PC-9 (cell line): ENCODE results near the gene MYOM3. TPM values are rescaled to one million over a fixed set of nuclear protein-coding genes. Genes with fewer than 3 reads are reported as not detected.

Experiments used
- BruUV-seq: library from RNA; stranded (reverse); fragments of 400-500 nt; replicated peaks from 2 replicates; lab custom pipeline; 2021; lab: Mats Ljungman, UMichigan
- CTCF ChIA-PET: fragments of 300-600 bp; sonication (Branson Sonifier 250); formaldehyde crosslinking; loops from one replicate; lab custom pipeline; 2022; ENCODE audit warnings: antibody characterized with exemption; lab: Charles Lee
- POLR2A ChIA-PET: fragments of 300-600 bp; sonication (Branson Sonifier 250); formaldehyde crosslinking; loops from one replicate; lab custom pipeline; 2022; ENCODE audit warnings: antibody characterized with exemption; ENCODE audit not compliant: unreplicated experiment; lab: Charles Lee
- DNase-seq, 2 experiments: peaks; one replicate each; pipeline versions ENCODE4 v3.0.0 to v3.0.0-alpha.2; 2015 to 2022; ENCODE audit warnings: mixed read lengths in 1 of 2
- H2AFZ ChIP-seq: fragments of 200-600 bp; sonication (generic); 2 replicates; pipeline ENCODE4 v1.8.1; 2017; ENCODE audit warnings: antibody characterized with exemption
- H3F3A ChIP-seq: fragments of 200-600 bp; sonication (generic); 2 replicates; pipeline ENCODE4 v1.8.1; 2017; ENCODE audit warnings: antibody characterized with exemption, mild to moderate bottlenecking, low read depth; ENCODE audit not compliant: insufficient read depth
- H3K27ac ChIP-seq: fragments of 200-600 bp; sonication (generic); 2 replicates; pipeline ENCODE4 v1.6.1; 2016; ENCODE audit warnings: mixed run types
- H3K27me3 ChIP-seq: fragments of 200-600 bp; sonication (generic); 2 replicates; pipeline ENCODE4 v1.6.1; 2016; ENCODE audit warnings: low read depth, mixed run types; ENCODE audit not compliant: insufficient read depth
- H3K36me3 ChIP-seq: fragments of 200-600 bp; sonication (generic); 2 replicates; pipeline ENCODE4 v1.6.1; 2016; ENCODE audit warnings: low read depth, mixed run types
- H3K4me1 ChIP-seq: fragments of 200-600 bp; sonication (generic); replicated peaks from 2 replicates; pipeline ENCODE4 v1.6.1; 2016; ENCODE audit warnings: mixed run types; ENCODE audit not compliant: insufficient read depth
- H3K4me2 ChIP-seq: fragments of 200-600 bp; sonication (generic); 2 replicates; pipeline ENCODE4 v1.6.1; 2017; ENCODE audit warnings: mixed run types
- H3K4me3 ChIP-seq: fragments of 200-600 bp; sonication (generic); 2 replicates; pipeline ENCODE4 v1.6.1; 2016; ENCODE audit warnings: mixed run types
- H3K79me2 ChIP-seq: fragments of 200-600 bp; sonication (generic); 2 replicates; pipeline ENCODE4 v1.6.1; 2017; ENCODE audit warnings: low read depth, mixed run types
- H3K9me2 ChIP-seq: fragments of 200-600 bp; sonication (generic); 2 replicates; pipeline ENCODE4 v1.8.1; 2017; ENCODE audit warnings: mild to moderate bottlenecking; ENCODE audit not compliant: insufficient read depth
- H3K9me3 ChIP-seq: fragments of 200-600 bp; sonication (generic); 2 replicates; pipeline ENCODE4 v1.8.1; 2016; ENCODE audit warnings: low read depth; ENCODE audit not compliant: insufficient read depth
- H4K20me1 ChIP-seq: fragments of 200-600 bp; sonication (generic); 2 replicates; pipeline ENCODE4 v1.8.1; 2017; ENCODE audit not compliant: insufficient read depth
- CTCF ChIP-seq: fragments of 200-600 bp; sonication (generic); conservative IDR thresholded peaks from 2 replicates; pipeline ENCODE4 v1.6.1; 2017; ENCODE audit warnings: mixed run types, antibody characterized with exemption, mild to moderate bottlenecking, moderate library complexity
- EZH2 ChIP-seq: fragments of 200-600 bp; sonication (generic); IDR thresholded peaks from 2 replicates; pipeline ENCODE4 v1.8.0; 2017; ENCODE audit warnings: antibody characterized with exemption, low read depth
- intact Hi-C: fragments of 100-400 bp; cut with micrococcal nuclease; formaldehyde crosslinking; loops from one replicate; pipeline ENCODE4 v1.10.0; 2022; ENCODE audit not compliant: unreplicated experiment
- total RNA-seq: library from RNA; stranded (reverse); gene quantifications from 2 replicates; pipeline ENCODE4 v1.2.3, GENCODE V29; 2021

The MYOM3 gene
- total RNA-seq, 1 experiment from 2014 or later, result 11.9 TPM

GRCh38 chr1:24125456-24125855 is 13.5 kb upstream of the MYOM3 start:
- H3K9me3 ChIP-seq, result no peaks in the 10 kb centered on the region
- no peaks in the 10 kb centered on the region for H3K9me2 ChIP-seq
- H3K4me1 ChIP-seq, result no peaks in the 10 kb centered on the region
- no peak for DNase-seq
- H3K4me3 ChIP-seq, result no peak overlapping the region
- no peaks in the 10 kb centered on the region for H3K27me3 ChIP-seq
- no peaks in the 10 kb centered on the region for H3F3A ChIP-seq
- no peak overlapping the region for H2AFZ ChIP-seq
- no peak overlapping the region for H3K4me2 ChIP-seq
- ChIA-PET CTCF (no interaction called here), POLR2A (no interaction called here)
- BruUV-seq, result no TSS peak
- TF ChIP-seq CTCF (no peak), EZH2 (no peak)
- H3K27ac ChIP-seq, result no peak overlapping the region
- H3K79me2 ChIP-seq, result no peaks in the 10 kb centered on the region
- H4K20me1 ChIP-seq, result no peaks in the 10 kb centered on the region
- H3K36me3 ChIP-seq, result no peaks in the 10 kb centered on the region
- intact Hi-C loops, result no loop called here

GRCh38 chr1:24124980-24125379 is 13.0 kb upstream of the MYOM3 start:
- no peak overlapping the region for H3K4me2 ChIP-seq
- CTCF ChIA-PET, result no interaction called here
- DNase-seq, result no peak
- no peaks in the 10 kb centered on the region for H3K9me3 ChIP-seq
- no peak overlapping the region for H3K27ac ChIP-seq
- peaks cover 3% of the 10 kb centered on the region; the same call in 1 of the 2 replicates for H3K4me1 ChIP-seq
- BruUV-seq, result no TSS peak
- no peaks in the 10 kb centered on the region for H4K20me1 ChIP-seq
- POLR2A ChIA-PET, result interaction anchor here (0.6 kb wide), 1 partner anchor 26 kb away, joined by 7 read pairs; no protein-coding TSS in a partner anchor
- H3K4me3 ChIP-seq, result no peak overlapping the region
- intact Hi-C loops, result no loop called here
- H3K36me3 ChIP-seq, result no peaks in the 10 kb centered on the region
- H3K9me2 ChIP-seq, result no peaks in the 10 kb centered on the region
- TF ChIP-seq EZH2, result no peak
- TF ChIP-seq CTCF, result no peak
- no peaks in the 10 kb centered on the region for H3K27me3 ChIP-seq
- no peak overlapping the region for H2AFZ ChIP-seq
- no peaks in the 10 kb centered on the region for H3K79me2 ChIP-seq
- H3F3A ChIP-seq, result no peaks in the 10 kb centered on the region

- Histone ChIP-seq H3K27ac (no peak overlapping the region), H4K20me1 (no peaks in the 10 kb centered on the region), H3K9me2 (no peaks in the 10 kb centered on the region), H3K4me1 (peaks cover 5% of the 10 kb centered on the region; the same call in 1 of the 2 replicates), H3K4me3 (no peak overlapping the region), H3K79me2 (no peaks in the 10 kb centered on the region), H3K4me2 (no peak overlapping the region), H3F3A (no peaks in the 10 kb centered on the region), H3K27me3 (no peaks in the 10 kb centered on the region), H3K9me3 (no peaks in the 10 kb centered on the region), H2AFZ (no peak overlapping the region), H3K36me3 (no peaks in the 10 kb centered on the region)
- BruUV-seq, result no TSS peak
- ChIA-PET CTCF (no interaction called here), POLR2A (no interaction called here)
- intact Hi-C loops, result no loop called here
- no peak for DNase-seq
- TF ChIP-seq EZH2 (no peak), CTCF (no peak)
These were observed 11.7 kb upstream of the MYOM3 start for GRCh38 chr1:24123611-24124010.
